ENCODE data around the gene DLD. TPM values are rescaled to one million over a fixed set of nuclear protein-coding genes. Genes with fewer than 3 reads are reported as not detected.

The DLD gene
- total and polyA plus RNA-seq, 2 experiments from 2014 or later: 84.9 to 129 TPM

- Histone ChIP-seq H2AFZ (no peak overlapping the region), H3K4me2 (no peak overlapping the region), H3K9me3 (ENCODE audit: low read depth) (no peaks in the 10 kb centered on the region), H3K79me2 (no peaks in the 10 kb centered on the region), H3K36me3 (replicated peaks; ENCODE audit: insufficient read depth, low read depth) (no peaks in the 10 kb centered on the region), H3K4me3 (no peak overlapping the region), H3K27ac (no peak overlapping the region), H4K20me1 (ENCODE audit: insufficient read depth, poor library complexity, severe bottlenecking) (no peaks in the 10 kb centered on the region), H3K4me1 (ENCODE audit: insufficient read depth) (no peaks in the 10 kb centered on the region), H3K27me3 (peaks cover 4% of the 10 kb centered on the region), H3K9me2 (replicated peaks; ENCODE audit: insufficient read depth) (no peaks in the 10 kb centered on the region)
- WGBS (ENCODE audit: low lambda C conversion rate, missing lambda C conversion rate): 21% methylated on average over 6 of the region's 6 CpGs
- TF ChIP-seq EZH2 (IDR thresholded peaks at IDR 0.05; ENCODE audit: borderline replicate concordance) (no peak), EZH2phosphoT487 (IDR thresholded peaks at IDR 0.05; ENCODE audit: low read depth, severe bottlenecking, unreplicated experiment) (no peak), CTCF (IDR thresholded peaks at IDR 0.05; ENCODE audit: poor library complexity) (peak; percentile 78)
- peak; percentile 78 for DNase-seq (ENCODE audit: low spot score)
Observed at GRCh38 chr7:107874605-107875446, 16.2 kb upstream of the DLD start.

- TF ChIP-seq CTCF (IDR thresholded peaks at IDR 0.05; ENCODE audit: poor library complexity) (no peak), EZH2 (IDR thresholded peaks at IDR 0.05; ENCODE audit: borderline replicate concordance) (no peak), EZH2phosphoT487 (IDR thresholded peaks at IDR 0.05; ENCODE audit: low read depth, severe bottlenecking, unreplicated experiment) (no peak)
- Histone ChIP-seq H3K4me1 (ENCODE audit: insufficient read depth) (no peaks in the 10 kb centered on the region), H3K4me3 (no peak overlapping the region), H3K4me2 (no peak overlapping the region), H2AFZ (no peak overlapping the region), H3K79me2 (no peaks in the 10 kb centered on the region), H3K9me2 (replicated peaks; ENCODE audit: insufficient read depth) (no peaks in the 10 kb centered on the region), H3K27ac (no peak overlapping the region), H3K9me3 (ENCODE audit: low read depth) (no peaks in the 10 kb centered on the region), H3K27me3 (peaks cover 4% of the 10 kb centered on the region), H3K36me3 (replicated peaks; ENCODE audit: insufficient read depth, low read depth) (no peaks in the 10 kb centered on the region), H4K20me1 (ENCODE audit: insufficient read depth, poor library complexity, severe bottlenecking) (no peaks in the 10 kb centered on the region)
- DNase-seq (ENCODE audit: low spot score): no peak
- WGBS (ENCODE audit: low lambda C conversion rate, missing lambda C conversion rate): 43% methylated on average over 2 of the region's 2 CpGs
Observed at GRCh38 chr7:107876916-107877315, 14.1 kb upstream of the DLD start.

GRCh38 chr7:107877731-107878382 is 13.1 kb upstream of the DLD start:
- Histone ChIP-seq H3K9me3 (ENCODE audit: low read depth) (no peaks in the 10 kb centered on the region), H3K27me3 (peaks cover 4% of the 10 kb centered on the region), H3K4me1 (ENCODE audit: insufficient read depth) (no peaks in the 10 kb centered on the region), H4K20me1 (ENCODE audit: insufficient read depth, poor library complexity, severe bottlenecking) (no peaks in the 10 kb centered on the region), H2AFZ (no peak overlapping the region), H3K36me3 (replicated peaks; ENCODE audit: insufficient read depth, low read depth) (no peaks in the 10 kb centered on the region), H3K4me3 (no peak overlapping the region), H3K4me2 (no peak overlapping the region), H3K27ac (no peak overlapping the region), H3K79me2 (no peaks in the 10 kb centered on the region), H3K9me2 (replicated peaks; ENCODE audit: insufficient read depth) (no peaks in the 10 kb centered on the region)
- DNase-seq (ENCODE audit: low spot score): no peak
- 80% methylated on average over 5 of the region's 5 CpGs for WGBS (ENCODE audit: low lambda C conversion rate, missing lambda C conversion rate)
- TF ChIP-seq EZH2phosphoT487 (IDR thresholded peaks at IDR 0.05; ENCODE audit: low read depth, severe bottlenecking, unreplicated experiment) (no peak), EZH2 (IDR thresholded peaks at IDR 0.05; ENCODE audit: borderline replicate concordance) (no peak), CTCF (IDR thresholded peaks at IDR 0.05; ENCODE audit: poor library complexity) (no peak)
